SK-N-SH (cell line): ENCODE results near the gene OR6K2. TPM values are rescaled to one million over a fixed set of nuclear protein-coding genes. Genes with fewer than 3 reads are reported as not detected.

Experiments
- CTCF ChIA-PET: fragments of 300-600, 350-600 bp; formaldehyde crosslinking; extraction: SDS; loops from one replicate; lab custom pipeline; 2021; lab: Yijun Ruan, JAX
- POLR2A ChIA-PET: fragments of 350-600 bp; sonication (Branson Sonifier 250); formaldehyde crosslinking; extraction: SDS; loops from one replicate; lab custom pipeline; 2020; ENCODE audit warnings: antibody characterized with exemption, inconsistent platforms; lab: Yijun Ruan, JAX
- DNase-seq: peaks from one replicate; pipeline ENCODE4 v3.0.0; 2012
- H2AFZ ChIP-seq: fragments of 200-600 bp; sonication (generic); 2 replicates; pipeline ENCODE4 v1.8.1; 2016; ENCODE audit warnings: antibody characterized with exemption, mild to moderate bottlenecking, low read depth
- H3F3A ChIP-seq: fragments of 200-600 bp; sonication (generic); replicated peaks from 2 replicates; pipeline ENCODE3; 2016; ENCODE audit warnings: antibody characterized with exemption, mild to moderate bottlenecking; ENCODE audit not compliant: insufficient read depth
- H3K27ac ChIP-seq, 2 experiments: fragments of 200-500 bp in 1 of 2; fragments of 200-600 bp in 1 of 2; sonication (Bioruptor generic) in 1 of 2; sonication (generic), shearing (Covaris generic) in 1 of 2; 2 replicates each; pipeline versions ENCODE4 v1.5.1 to v1.6.1; 2014 to 2016; ENCODE audit warnings: low read depth in 2 of 2, inconsistent platforms in 1 of 2, low read length in 1 of 2, mild to moderate bottlenecking in 1 of 2, mixed read lengths in 1 of 2
- H3K27me3 ChIP-seq: fragments of 200-600 bp; sonication (generic), shearing (Covaris generic); 2 replicates; pipeline ENCODE4 v1.6.1; 2016; ENCODE audit warnings: mixed run types; ENCODE audit not compliant: insufficient read depth
- H3K36me3 ChIP-seq, 2 experiments: fragments of 200-500 bp in 1 of 2; fragments of 200-600 bp in 1 of 2; sonication (Bioruptor generic) in 1 of 2; sonication (generic) in 1 of 2; replicated peaks in 1 of 2; 2 replicates each; pipeline versions ENCODE3 to v1.5.1; 2014 to 2016; ENCODE audit warnings: low read length in 1 of 2, mild to moderate bottlenecking in 1 of 2; ENCODE audit not compliant: insufficient read depth in 2 of 2, control insufficient read depth in 1 of 2
- H3K4me1 ChIP-seq, 2 experiments: fragments of 200-500 bp in 1 of 2; fragments of 200-600 bp in 1 of 2; sonication (Bioruptor generic) in 1 of 2; sonication (generic), shearing (Covaris generic) in 1 of 2; 2 replicates each; pipeline versions ENCODE4 v1.5.1 to v1.6.1; 2014 to 2016; ENCODE audit warnings: low read depth in 1 of 2, low read length in 1 of 2, mixed run types in 1 of 2; ENCODE audit not compliant: insufficient read depth in 2 of 2, control insufficient read depth in 1 of 2
- H3K4me2 ChIP-seq: fragments of 200-600 bp; sonication (generic), shearing (Covaris generic); 2 replicates; pipeline ENCODE4 v1.6.1; 2017; ENCODE audit warnings: mixed run types
- H3K4me3 ChIP-seq, 2 experiments: fragments of 200-500 bp in 1 of 2; fragments of 200-600 bp in 1 of 2; sonication (Bioruptor generic) in 1 of 2; sonication (generic), shearing (Covaris generic) in 1 of 2; 2 replicates each; pipeline versions ENCODE4 v1.5.1 to v1.8.1; 2014 to 2016; ENCODE audit warnings: low read depth in 2 of 2, inconsistent platforms in 1 of 2, low read length in 1 of 2, mild to moderate bottlenecking in 1 of 2, mixed read lengths in 1 of 2, moderate library complexity in 1 of 2
- H3K79me2 ChIP-seq: fragments of 200-600 bp; sonication (generic); 2 replicates; pipeline ENCODE4 v1.8.1; 2017; ENCODE audit warnings: mild to moderate bottlenecking; ENCODE audit not compliant: insufficient read depth
- H3K9ac ChIP-seq: fragments of 200-600 bp; sonication (generic); 2 replicates; pipeline ENCODE4 v1.6.1; 2017; ENCODE audit warnings: mixed run types
- H3K9me2 ChIP-seq: fragments of 200-600 bp; sonication (generic); 2 replicates; pipeline ENCODE4 v1.6.1; 2017; ENCODE audit warnings: mixed run types
- H3K9me3 ChIP-seq: fragments of 200-600 bp; sonication (generic); 2 replicates; pipeline ENCODE4 v1.6.1; 2017; ENCODE audit warnings: mixed run types, mild to moderate bottlenecking, moderate library complexity
- H4K20me1 ChIP-seq: fragments of 200-600 bp; sonication (generic); 2 replicates; pipeline ENCODE4 v1.6.1; 2017; ENCODE audit warnings: mild to moderate bottlenecking, mixed run types; ENCODE audit not compliant: insufficient read depth
- EZH2phosphoT487 ChIP-seq: fragments of 200-600 bp; sonication (generic); IDR thresholded peaks from 2 replicates; pipeline ENCODE4 v1.6.1; 2017; ENCODE audit warnings: low read depth, mixed run types, mild to moderate bottlenecking, antibody characterized with exemption, moderate library complexity, borderline replicate concordance
- FOSL2 ChIP-seq: IDR thresholded peaks from 2 replicates; pipeline ENCODE4 v1.4.0; 2012; ENCODE audit warnings: low read depth, mild to moderate bottlenecking, moderate library complexity, borderline replicate concordance
- FOXJ3 ChIP-seq: sonication (generic); formaldehyde crosslinking; IDR thresholded peaks from 2 replicates; pipeline ENCODE4 v1.5.1; 2020; ENCODE audit warnings: mild to moderate bottlenecking, missing genetic modification reagents
- FOXM1 ChIP-seq: IDR thresholded peaks from 2 replicates; pipeline ENCODE4 v1.4.0; 2012; ENCODE audit warnings: low read depth, mild to moderate bottlenecking
- GABPA ChIP-seq: IDR thresholded peaks from 2 replicates; pipeline ENCODE4 v1.4.0; 2012; ENCODE audit warnings: low read depth, mild to moderate bottlenecking
- GATA2 ChIP-seq: sonication (generic); formaldehyde crosslinking; IDR thresholded peaks from 2 replicates; pipeline ENCODE4 v1.5.0; 2020; ENCODE audit warnings: mild to moderate bottlenecking, missing genetic modification reagents
- MXI1 ChIP-seq: IDR thresholded peaks from 2 replicates; pipeline ENCODE4 v1.6.1; 2012; ENCODE audit warnings: mild to moderate bottlenecking, low read depth, low read length, improper control_type of control experiment
- NRF1 ChIP-seq: IDR thresholded peaks from 2 replicates; pipeline ENCODE4 v1.6.1; 2012; ENCODE audit warnings: low read depth, mild to moderate bottlenecking, low read length
- POLR2AphosphoS5 ChIP-seq: IDR thresholded peaks from 2 replicates; pipeline ENCODE4 v1.6.1; 2012; ENCODE audit warnings: low read depth, low read length
- RAD21 ChIP-seq: IDR thresholded peaks from 2 replicates; pipeline ENCODE4 v1.6.1; 2012; ENCODE audit warnings: mild to moderate bottlenecking, low read length
- RCOR1 ChIP-seq: fragments of 150-350 bp; IDR thresholded peaks from 2 replicates; pipeline ENCODE4 v1.6.1; 2017; ENCODE audit warnings: antibody characterized with exemption, low read length
- RFX5 ChIP-seq: IDR thresholded peaks from 2 replicates; pipeline ENCODE4 v1.6.1; 2012; ENCODE audit warnings: mild to moderate bottlenecking, improper control_type of control experiment, low read length
- SIN3A ChIP-seq: IDR thresholded peaks from 2 replicates; pipeline ENCODE4 v1.6.1; 2012; ENCODE audit warnings: low read depth, mild to moderate bottlenecking, low read length, moderate library complexity, borderline replicate concordance
- TEAD4 ChIP-seq: IDR thresholded peaks from 2 replicates; pipeline ENCODE4 v1.4.0; 2012; ENCODE audit warnings: mild to moderate bottlenecking, borderline replicate concordance; ENCODE audit not compliant: insufficient read depth
- WGBS: methylation state at CpG from one replicate; pipeline ENCODE4 v1.1.6; 2017; ENCODE audit warnings: low lambda C conversion rate; 5-methylcytosine and 5-hydroxymethylcytosine counted together
- polyA plus RNA-seq, 3 experiments: library from polyadenylated mRNA; depleted of rRNA; stranded (reverse); fragments of >200 nt; gene quantifications; 2 replicates each; pipeline ENCODE4 v1.2.3, GENCODE V29; 2012
- TF ChIP-seq, protein P1 (sequence below): IDR thresholded peaks from 2 replicates; pipeline ENCODE4 v1.4.0; 2012; ENCODE audit warnings: low read depth, borderline replicate concordance
- TF ChIP-seq, protein P2 (sequence below): IDR thresholded peaks from 2 replicates; pipeline ENCODE4 v1.4.0; 2012; ENCODE audit warnings: low read depth, borderline replicate concordance
- TF ChIP-seq, protein P3 (sequence below): IDR thresholded peaks from 2 replicates; pipeline ENCODE4; 2012
- TF ChIP-seq, protein P4 (sequence below): IDR thresholded peaks from 2 replicates; pipeline ENCODE4 v1.6.1; 2012; ENCODE audit warnings: mild to moderate bottlenecking, low read depth, low read length, moderate library complexity
- TF ChIP-seq, protein P5 (sequence below): fragments of 150-350 bp; IDR thresholded peaks from 2 replicates; pipeline ENCODE4 v1.6.1; 2017; ENCODE audit warnings: antibody characterized with exemption, low read length, low read depth, borderline replicate concordance

OR6K2 gene
- polyA plus RNA-seq, 1 of the 3 experiments (the other 2 are of a cell fraction) = not detected

DNA sequence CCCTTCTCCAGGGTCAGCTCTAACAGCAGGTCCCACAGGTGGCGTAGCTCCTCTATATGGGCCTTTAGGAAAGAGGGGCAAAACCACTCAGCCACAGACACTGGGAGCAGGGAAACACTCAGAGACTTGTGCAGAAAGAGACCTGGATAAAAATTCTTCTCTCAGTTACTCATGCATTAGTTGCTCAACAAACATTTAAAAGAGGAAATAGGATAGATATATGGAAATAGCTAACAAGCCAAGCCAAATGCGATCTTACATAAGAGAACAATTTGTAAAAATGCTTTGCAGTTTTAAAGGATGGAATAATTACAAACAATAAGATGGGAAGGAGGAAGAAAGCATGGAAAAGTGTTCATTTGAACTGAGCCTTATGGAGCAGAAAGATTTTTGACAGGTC is 18.8 kb downstream of the OR6K2 start:
- WGBS = 0% methylated on average over 2 of the region's 2 CpGs
- H3K9ac ChIP-seq = no peak overlapping the region
- H3K27me3 ChIP-seq = no peaks in the 10 kb centered on the region; the same call in 1 of the 2 replicates
- H3K4me1 ChIP-seq = no peaks in the 10 kb centered on the region
- no peak overlapping the region for H3K27ac ChIP-seq
- POLR2A ChIA-PET = no interaction called here
- H3K4me2 ChIP-seq = no peak overlapping the region
- H3K9me3 ChIP-seq = no peaks in the 10 kb centered on the region
- CTCF ChIA-PET = no interaction called here
- H3K36me3 ChIP-seq = no peaks in the 10 kb centered on the region
- H3F3A ChIP-seq = no peaks in the 10 kb centered on the region
- no peak for TF ChIP-seq GATA2 (CRISPR knock-in tag)
- H3K4me3 ChIP-seq = no peak overlapping the region
- no peaks in the 10 kb centered on the region for H4K20me1 ChIP-seq
- DNase-seq = no peak
- no peak overlapping the region for H2AFZ ChIP-seq
- no peaks in the 10 kb centered on the region for H3K9me2 ChIP-seq
- H3K79me2 ChIP-seq = no peaks in the 10 kb centered on the region

DNA sequence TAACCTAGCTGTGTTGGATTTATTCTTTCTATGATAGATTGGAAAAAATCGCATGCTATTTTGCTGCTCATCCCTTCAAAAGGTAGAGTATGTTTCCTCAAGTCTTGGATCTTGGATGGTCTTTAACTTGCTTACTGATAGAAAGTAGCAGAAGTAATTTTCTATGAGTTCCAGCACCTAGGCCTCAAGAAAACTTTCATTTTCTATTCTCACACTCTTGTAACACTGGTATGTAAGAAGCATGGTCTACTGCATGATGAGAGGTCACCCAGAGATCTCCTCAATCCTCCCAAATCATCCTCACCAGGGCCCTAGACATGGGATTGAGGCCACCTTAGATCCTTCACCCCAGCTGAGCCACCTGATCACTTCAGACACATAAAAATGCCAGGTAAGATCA is 21.2 kb downstream of the OR6K2 start:
- H3K4me3 ChIP-seq = no peak overlapping the region
- no peaks in the 10 kb centered on the region for H4K20me1 ChIP-seq
- H2AFZ ChIP-seq = no peak overlapping the region
- H3K9ac ChIP-seq = no peak overlapping the region
- CTCF ChIA-PET = no interaction called here
- POLR2A ChIA-PET = no interaction called here
- H3K4me2 ChIP-seq = no peak overlapping the region
- H3K4me1 ChIP-seq = no peaks in the 10 kb centered on the region
- no peaks in the 10 kb centered on the region for H3K9me2 ChIP-seq
- DNase-seq = no peak
- H3K79me2 ChIP-seq = no peaks in the 10 kb centered on the region
- 4% methylated on average over 1 of the region's 1 CpG for WGBS
- H3K27ac ChIP-seq = no peak overlapping the region
- no peaks in the 10 kb centered on the region for H3F3A ChIP-seq
- TF ChIP-seq RFX5 = no peak
- no peak for TF ChIP-seq TEAD4
- TF ChIP-seq FOSL2 = no peak
- no peak for TF ChIP-seq FOXM1
- no peak for TF ChIP-seq RCOR1
- no peak for TF ChIP-seq GABPA
- TF ChIP-seq SIN3A = no peak
- TF ChIP-seq NRF1 = no peak
- TF ChIP-seq, protein P1, sequence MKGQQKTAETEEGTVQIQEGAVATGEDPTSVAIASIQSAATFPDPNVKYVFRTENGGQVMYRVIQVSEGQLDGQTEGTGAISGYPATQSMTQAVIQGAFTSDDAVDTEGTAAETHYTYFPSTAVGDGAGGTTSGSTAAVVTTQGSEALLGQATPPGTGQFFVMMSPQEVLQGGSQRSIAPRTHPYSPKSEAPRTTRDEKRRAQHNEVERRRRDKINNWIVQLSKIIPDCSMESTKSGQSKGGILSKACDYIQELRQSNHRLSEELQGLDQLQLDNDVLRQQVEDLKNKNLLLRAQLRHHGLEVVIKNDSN = no peak
- TF ChIP-seq FOXJ3 (CRISPR knock-in tag) = no peak
- TF ChIP-seq EZH2phosphoT487 = no peak
- TF ChIP-seq RAD21 = no peak
- TF ChIP-seq, protein P2, sequence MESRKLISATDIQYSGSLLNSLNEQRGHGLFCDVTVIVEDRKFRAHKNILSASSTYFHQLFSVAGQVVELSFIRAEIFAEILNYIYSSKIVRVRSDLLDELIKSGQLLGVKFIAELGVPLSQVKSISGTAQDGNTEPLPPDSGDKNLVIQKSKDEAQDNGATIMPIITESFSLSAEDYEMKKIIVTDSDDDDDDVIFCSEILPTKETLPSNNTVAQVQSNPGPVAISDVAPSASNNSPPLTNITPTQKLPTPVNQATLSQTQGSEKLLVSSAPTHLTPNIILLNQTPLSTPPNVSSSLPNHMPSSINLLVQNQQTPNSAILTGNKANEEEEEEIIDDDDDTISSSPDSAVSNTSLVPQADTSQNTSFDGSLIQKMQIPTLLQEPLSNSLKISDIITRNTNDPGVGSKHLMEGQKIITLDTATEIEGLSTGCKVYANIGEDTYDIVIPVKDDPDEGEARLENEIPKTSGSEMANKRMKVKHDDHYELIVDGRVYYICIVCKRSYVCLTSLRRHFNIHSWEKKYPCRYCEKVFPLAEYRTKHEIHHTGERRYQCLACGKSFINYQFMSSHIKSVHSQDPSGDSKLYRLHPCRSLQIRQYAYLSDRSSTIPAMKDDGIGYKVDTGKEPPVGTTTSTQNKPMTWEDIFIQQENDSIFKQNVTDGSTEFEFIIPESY = no peak
- TF ChIP-seq, protein P3, sequence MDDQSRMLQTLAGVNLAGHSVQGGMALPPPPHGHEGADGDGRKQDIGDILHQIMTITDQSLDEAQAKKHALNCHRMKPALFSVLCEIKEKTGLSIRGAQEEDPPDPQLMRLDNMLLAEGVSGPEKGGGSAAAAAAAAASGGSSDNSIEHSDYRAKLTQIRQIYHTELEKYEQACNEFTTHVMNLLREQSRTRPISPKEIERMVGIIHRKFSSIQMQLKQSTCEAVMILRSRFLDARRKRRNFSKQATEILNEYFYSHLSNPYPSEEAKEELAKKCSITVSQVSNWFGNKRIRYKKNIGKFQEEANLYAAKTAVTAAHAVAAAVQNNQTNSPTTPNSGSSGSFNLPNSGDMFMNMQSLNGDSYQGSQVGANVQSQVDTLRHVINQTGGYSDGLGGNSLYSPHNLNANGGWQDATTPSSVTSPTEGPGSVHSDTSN = no peak
- TF ChIP-seq, protein P4, sequence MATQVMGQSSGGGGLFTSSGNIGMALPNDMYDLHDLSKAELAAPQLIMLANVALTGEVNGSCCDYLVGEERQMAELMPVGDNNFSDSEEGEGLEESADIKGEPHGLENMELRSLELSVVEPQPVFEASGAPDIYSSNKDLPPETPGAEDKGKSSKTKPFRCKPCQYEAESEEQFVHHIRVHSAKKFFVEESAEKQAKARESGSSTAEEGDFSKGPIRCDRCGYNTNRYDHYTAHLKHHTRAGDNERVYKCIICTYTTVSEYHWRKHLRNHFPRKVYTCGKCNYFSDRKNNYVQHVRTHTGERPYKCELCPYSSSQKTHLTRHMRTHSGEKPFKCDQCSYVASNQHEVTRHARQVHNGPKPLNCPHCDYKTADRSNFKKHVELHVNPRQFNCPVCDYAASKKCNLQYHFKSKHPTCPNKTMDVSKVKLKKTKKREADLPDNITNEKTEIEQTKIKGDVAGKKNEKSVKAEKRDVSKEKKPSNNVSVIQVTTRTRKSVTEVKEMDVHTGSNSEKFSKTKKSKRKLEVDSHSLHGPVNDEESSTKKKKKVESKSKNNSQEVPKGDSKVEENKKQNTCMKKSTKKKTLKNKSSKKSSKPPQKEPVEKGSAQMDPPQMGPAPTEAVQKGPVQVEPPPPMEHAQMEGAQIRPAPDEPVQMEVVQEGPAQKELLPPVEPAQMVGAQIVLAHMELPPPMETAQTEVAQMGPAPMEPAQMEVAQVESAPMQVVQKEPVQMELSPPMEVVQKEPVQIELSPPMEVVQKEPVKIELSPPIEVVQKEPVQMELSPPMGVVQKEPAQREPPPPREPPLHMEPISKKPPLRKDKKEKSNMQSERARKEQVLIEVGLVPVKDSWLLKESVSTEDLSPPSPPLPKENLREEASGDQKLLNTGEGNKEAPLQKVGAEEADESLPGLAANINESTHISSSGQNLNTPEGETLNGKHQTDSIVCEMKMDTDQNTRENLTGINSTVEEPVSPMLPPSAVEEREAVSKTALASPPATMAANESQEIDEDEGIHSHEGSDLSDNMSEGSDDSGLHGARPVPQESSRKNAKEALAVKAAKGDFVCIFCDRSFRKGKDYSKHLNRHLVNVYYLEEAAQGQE = no peak
- no peak for TF ChIP-seq MXI1
- TF ChIP-seq, protein P5, sequence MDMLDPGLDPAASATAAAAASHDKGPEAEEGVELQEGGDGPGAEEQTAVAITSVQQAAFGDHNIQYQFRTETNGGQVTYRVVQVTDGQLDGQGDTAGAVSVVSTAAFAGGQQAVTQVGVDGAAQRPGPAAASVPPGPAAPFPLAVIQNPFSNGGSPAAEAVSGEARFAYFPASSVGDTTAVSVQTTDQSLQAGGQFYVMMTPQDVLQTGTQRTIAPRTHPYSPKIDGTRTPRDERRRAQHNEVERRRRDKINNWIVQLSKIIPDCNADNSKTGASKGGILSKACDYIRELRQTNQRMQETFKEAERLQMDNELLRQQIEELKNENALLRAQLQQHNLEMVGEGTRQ = no peak
- TF ChIP-seq POLR2AphosphoS5 = no peak
- H3K27me3 ChIP-seq = no peaks in the 10 kb centered on the region; the same call in 1 of the 2 replicates
- H3K36me3 ChIP-seq = no peaks in the 10 kb centered on the region
- no peaks in the 10 kb centered on the region for H3K9me3 ChIP-seq
